HuH-7 (cell line): ENCODE results near the gene FIGNL2.

Experiments used
- DNase-seq: peaks from one replicate; pipeline ENCODE4 v3.0.0; 2011; ENCODE audit warnings: low spot score

FIGNL2 gene

GRCh38 chr12:51852404-51853137 is 4.1 kb upstream of the FIGNL2 start:
- no peak for DNase-seq

GRCh38 chr12:51851413-51852124 is 3.1 kb upstream of the FIGNL2 start:
- DNase-seq = no peak

- DNase-seq = no peak
These were observed 2.4 kb upstream of the FIGNL2 start for GRCh38 chr12:51850965-51851299.

GRCh38 chr12:51850081-51850964 is 1.8 kb upstream of the FIGNL2 start:
- DNase-seq = no peak

GRCh38 chr12:51848841-51849735 is 570 bp upstream of the FIGNL2 start:
- DNase-seq = peak; percentile 97

- DNase-seq = peak; percentile 85
These were observed 734 bp downstream of the FIGNL2 start for GRCh38 chr12:51847643-51848325.

- peak; percentile 92 for DNase-seq
These were observed 1.4 kb downstream of the FIGNL2 start for GRCh38 chr12:51846911-51847642.

GRCh38 chr12:51846271-51846691 is 2.2 kb downstream of the FIGNL2 start:
- DNase-seq = no peak

GRCh38 chr12:51845482-51845881 is 3.0 kb downstream of the FIGNL2 start:
- no peak for DNase-seq

GRCh38 chr12:51844854-51845253 is 3.7 kb downstream of the FIGNL2 start:
- DNase-seq = no peak

GRCh38 chr12:51841727-51842126 is 6.8 kb downstream of the FIGNL2 start:
- DNase-seq = no peak

GRCh38 chr12:51840966-51841365 is 7.6 kb downstream of the FIGNL2 start:
- DNase-seq = no peak

GRCh38 chr12:51839310-51839947 is 9.1 kb downstream of the FIGNL2 start:
- DNase-seq = no peak

GRCh38 chr12:51838762-51839161 is 9.8 kb downstream of the FIGNL2 start:
- DNase-seq = no peak

GRCh38 chr12:51838036-51838435 is 10.5 kb downstream of the FIGNL2 start:
- DNase-seq = no peak

GRCh38 chr12:51837286-51837685 is 11.2 kb downstream of the FIGNL2 start:
- DNase-seq = no peak

GRCh38 chr12:51836827-51837173 is 11.7 kb downstream of the FIGNL2 start:
- DNase-seq = no peak

- DNase-seq = no peak
These were observed 12.3 kb downstream of the FIGNL2 start for GRCh38 chr12:51836041-51836826.

- no peak for DNase-seq
These were observed 14.1 kb downstream of the FIGNL2 start for GRCh38 chr12:51834411-51834810.
